ENCODE data around the gene SPAG6.

SPAG6 gene

DNA sequence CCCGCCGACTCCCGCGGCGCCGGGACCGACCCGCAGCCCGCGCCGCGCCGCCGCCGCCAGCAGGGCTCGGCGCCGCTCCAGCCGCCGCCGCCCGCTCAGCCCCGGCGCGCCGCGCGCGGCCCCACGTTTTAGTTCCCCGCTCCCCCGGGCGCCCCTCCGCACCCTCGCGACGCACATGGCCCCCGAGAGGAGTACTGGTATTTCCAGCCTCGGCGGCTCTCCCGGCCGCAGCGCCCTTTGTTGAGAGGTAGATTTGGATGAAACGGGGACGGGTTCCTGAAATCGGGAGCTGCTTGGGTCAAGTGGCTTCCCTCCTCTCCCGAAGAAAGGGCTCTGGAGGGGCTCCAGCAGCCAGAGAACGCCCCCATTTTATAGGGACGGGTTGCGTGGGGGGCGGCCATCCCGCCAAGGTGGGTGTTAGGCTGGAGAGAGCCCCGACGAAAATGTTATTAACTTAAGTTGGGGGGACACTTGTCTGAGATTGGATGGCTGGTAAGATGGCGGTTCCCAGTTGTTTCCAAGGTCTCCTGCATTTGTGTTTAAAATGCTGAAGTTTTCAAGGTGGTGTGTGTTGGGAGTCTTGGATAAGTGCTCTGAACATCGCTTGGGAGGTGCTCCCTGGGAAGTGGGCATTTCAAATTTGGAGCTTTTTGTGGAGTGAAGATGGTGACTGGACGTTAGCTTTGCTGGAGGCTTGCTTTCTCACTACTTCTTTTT is 23.2 kb upstream of the SPAG6 start:
- DNase-seq (ENCODE audit: low spot score) = peak; percentile 76

- DNase-seq (ENCODE audit: low spot score) = no peak
These were observed 22.6 kb upstream of the SPAG6 start for GRCh38 chr10:22322641-22323160.

DNA sequence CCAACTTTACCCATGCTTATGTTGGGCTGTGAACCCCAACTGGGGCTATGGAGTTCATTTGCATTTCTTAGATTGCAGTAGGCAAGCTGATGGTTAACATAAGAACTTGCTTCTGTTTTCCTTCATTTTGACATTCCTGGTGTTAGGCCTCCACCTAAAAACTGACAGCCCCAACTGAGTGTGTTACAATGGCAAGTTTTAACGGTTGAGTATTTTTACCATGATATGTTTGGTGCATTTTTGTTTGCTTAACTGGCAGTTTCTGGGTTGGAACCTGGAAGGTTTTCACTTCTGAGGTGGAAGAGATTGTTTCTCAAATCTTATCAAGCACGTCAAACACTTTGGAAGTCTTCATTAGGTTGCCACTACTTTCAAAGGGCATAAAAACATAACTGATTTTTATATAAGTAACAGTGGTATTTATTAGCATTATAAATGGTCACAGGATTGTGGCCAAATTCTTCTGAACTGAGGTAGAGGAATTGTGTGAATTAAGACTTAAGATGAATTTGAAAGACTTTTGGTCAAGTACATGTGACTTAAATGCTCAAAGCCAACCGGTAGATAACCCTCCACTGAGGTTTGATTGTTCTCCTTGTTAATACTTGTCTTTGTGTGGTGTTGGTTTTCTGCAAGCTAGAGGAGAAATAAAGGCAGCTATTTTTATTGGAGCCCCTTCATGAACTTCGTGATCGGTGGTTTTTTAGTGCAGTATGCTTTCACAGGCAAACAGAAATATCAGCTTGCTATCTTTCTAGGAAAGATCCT is 21.6 kb upstream of the SPAG6 start:
- DNase-seq (ENCODE audit: low spot score) = no peak

GRCh38 chr10:22324413-22324812 is 20.9 kb upstream of the SPAG6 start:
- no peak for DNase-seq (ENCODE audit: low spot score)

GRCh38 chr10:22324893-22325271 is 20.4 kb upstream of the SPAG6 start:
- no peak for DNase-seq (ENCODE audit: low spot score)

DNA sequence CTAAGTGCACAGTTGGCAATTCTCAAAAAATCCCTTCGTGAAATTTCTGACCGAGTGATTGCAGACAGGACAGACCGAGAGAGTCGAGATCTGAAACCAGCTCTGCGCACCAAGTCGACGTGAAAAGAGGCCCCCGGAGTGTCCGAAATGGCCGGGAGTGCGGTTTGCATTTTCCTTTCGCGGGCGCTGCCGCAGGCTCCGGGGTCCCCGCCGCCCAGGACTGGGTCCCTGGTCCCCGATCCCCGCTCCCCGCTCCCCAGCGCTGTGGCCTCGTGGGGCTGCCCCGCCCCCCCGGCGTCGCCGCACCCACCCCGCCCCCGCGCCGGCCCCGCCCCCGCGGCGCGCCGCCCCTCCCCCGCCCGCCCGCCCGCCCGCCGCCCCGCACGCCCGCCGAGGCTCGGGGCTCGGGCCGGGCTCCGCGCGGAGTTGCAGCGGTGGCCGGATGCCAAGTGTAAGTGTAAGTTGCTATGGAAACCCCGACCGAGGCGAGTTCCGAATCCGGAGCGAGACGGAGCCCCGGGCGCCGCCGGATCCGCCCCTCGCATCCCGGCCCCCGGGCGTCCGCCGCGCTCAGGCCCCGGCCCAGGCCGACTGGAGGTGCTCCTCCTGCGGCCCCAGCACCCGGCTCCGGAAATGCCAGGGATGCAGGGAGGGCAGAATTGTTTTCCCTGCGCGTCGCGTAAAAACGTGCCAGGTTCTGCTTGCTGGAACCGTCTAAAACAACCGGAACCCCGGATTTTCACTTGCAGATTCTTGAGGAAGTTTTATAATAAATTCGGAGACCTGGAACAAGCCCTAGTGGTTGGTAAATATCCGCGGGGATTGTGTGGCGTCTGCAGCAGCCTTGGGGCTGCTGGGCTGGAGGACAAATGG is 19.8 kb upstream of the SPAG6 start:
- DNase-seq (ENCODE audit: low spot score) = peak; percentile 83

- no peak for DNase-seq (ENCODE audit: low spot score)
These were observed 19.1 kb upstream of the SPAG6 start for GRCh38 chr10:22326145-22326702.

DNA sequence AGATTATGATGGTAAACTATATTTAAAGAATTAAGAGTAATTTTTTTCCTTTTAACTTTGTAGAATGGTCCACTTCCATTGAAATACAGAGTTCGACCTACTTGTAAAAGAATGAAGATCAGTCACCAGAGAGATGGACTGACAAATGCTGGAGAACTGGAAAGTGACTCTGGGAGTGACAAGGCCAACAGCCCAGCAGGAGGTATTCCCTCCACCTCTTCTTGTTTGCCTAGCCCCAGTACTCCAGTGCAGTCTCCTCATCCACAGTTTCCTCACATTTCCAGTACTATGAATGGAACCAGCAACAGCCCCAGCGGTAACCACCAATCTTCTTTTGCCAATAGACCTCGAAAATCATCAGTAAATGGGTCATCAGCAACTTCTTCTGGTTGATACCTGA is 16.1 kb upstream of the SPAG6 start:
- DNase-seq (ENCODE audit: low spot score) = no peak

DNA sequence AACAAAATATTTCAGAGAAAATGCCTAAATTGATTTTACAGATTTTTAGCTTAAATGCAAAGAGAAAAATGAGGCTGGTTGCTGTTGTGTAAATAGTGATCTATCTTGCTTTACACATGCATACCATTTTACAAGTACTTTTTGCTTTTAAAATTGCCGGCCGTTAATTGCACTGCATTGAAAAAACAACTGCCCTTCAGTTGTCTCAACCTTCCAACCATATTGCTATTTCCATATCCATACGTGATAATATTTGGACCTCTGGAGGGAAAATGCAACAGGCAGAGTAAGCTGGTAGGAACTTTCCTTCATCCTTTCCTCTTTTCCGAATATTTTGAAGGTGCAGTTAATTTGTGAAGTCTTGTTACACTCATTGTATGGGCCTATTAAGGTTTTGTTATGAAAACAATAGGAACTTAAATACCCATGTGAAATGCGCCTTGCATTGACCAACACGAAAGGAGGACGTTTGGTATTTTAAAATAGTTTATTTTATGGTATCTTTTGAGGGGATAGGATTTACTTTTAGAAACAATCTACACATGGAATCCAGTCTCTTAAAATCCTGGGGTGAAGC is 13.1 kb upstream of the SPAG6 start:
- no peak for DNase-seq (ENCODE audit: low spot score)

- no peak for DNase-seq (ENCODE audit: low spot score)
These were observed 11.9 kb upstream of the SPAG6 start for GRCh38 chr10:22333167-22333974.

GRCh38 chr10:22333975-22334282 is 11.4 kb upstream of the SPAG6 start:
- DNase-seq (ENCODE audit: low spot score) = no peak

- peak; percentile 78 for DNase-seq (ENCODE audit: low spot score)
These were observed 10.7 kb upstream of the SPAG6 start for GRCh38 chr10:22334414-22335172.

DNA sequence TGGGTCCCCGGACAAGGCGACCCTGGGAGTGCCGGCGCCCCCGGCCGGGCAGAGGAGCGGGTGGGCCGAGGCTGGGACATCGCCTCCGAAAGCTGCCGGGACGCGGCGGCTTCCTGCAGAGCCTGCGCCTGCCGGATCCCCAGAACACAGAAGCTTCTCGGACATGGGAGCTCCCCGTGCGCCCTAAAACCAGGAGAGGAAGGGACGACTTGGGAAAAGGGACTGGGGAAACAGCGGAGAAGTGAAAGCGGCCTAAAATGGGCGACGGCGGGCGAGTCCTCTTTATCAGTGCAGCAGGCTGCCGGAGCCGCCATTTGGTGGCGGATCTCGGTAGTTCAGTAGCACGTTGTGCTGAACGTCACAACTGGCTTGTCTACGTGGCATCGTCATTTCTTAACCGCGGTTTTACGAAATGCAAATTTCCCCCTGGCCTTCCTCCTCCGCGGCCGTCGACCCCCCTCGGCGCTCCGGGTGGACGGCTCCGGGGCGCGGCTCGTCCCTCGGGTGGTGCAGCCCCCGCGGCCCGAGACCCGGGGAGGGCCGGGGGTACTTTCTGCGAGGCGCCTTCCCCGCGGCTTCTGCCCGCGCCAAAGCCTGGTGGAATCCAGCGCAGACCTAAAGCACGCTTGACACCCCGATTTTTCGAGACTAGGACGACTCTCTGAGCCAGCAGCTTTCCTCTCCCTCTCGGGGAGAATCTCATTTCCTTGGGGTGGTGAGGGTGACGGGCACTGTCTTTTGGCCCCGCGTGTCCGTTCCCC is 9.9 kb upstream of the SPAG6 start:
- peak; percentile 78 for DNase-seq (ENCODE audit: low spot score)

- no peak for DNase-seq (ENCODE audit: low spot score)
These were observed 7.0 kb upstream of the SPAG6 start for GRCh38 chr10:22338185-22338900.

DNA sequence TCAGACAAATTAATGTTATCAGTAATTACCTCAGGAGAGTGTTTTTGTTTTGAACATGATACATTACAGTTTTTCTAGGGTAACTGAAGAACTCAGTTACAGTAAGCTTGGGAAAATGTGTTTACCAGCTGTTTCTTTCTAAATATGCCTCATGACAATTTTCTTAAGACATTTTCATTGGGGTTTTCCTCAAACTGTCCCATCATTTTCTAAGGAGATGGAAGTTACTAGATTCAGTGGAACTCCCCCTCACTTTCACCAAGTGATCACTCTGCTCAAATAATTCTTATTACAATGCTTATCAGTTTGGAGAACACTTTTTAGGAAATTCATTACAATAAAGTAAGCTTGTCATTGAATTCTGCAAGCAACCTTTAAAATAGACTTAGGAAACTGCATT is 6.4 kb upstream of the SPAG6 start:
- DNase-seq (ENCODE audit: low spot score) = no peak

DNA sequence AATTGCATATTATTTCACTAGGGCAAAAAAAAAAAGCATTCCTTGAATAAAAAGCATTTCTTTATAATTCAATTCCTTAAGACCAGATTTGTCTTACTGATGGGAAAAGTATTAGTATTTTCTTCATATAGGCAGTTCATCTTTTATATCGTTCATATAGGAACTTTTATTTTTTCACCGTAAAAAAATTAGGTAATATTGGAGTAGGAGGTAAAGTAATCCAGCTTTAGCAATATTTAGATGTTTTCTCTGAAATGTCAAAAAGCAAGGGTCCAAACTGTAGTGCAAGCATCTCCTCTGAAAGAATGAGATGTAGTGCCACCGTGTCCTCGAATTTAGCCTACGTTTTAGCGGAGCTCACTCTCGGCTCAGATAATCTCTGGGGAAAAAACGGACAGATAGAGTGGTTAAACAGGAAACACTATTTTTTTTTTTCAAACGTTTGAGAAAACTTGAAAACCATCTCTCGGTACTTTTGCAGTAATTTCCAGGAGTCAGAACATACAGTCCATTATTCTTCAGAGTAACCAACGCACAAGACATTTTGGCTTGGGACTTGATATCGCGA is 5.5 kb upstream of the SPAG6 start:
- DNase-seq (ENCODE audit: low spot score) = no peak

GRCh38 chr10:22340329-22341189 is 4.7 kb upstream of the SPAG6 start:
- peak; percentile 89 for DNase-seq (ENCODE audit: low spot score)

Measured in left forelimb (tissue), 1 donor.